ENCODE data around the gene SLC35F2.

DNA sequence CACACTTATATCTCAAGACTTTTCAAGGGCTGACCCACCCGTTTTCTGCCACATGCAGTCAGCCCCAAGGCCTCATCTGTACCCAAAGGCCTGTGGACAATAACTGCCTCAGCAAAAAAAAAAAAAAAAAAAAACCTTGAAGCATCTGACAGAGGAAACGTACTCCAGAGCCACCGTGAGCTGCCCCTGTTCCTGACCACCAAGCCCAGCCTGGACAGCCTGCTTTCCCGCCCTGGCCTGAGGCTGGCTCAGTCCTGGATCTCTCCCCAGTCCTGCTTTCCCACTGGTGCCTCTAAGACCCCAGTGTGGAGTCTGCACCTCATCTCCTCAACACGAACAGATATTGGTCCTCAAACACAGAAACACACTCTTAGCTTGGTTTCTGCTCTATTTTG is 66.5 kb downstream of the SLC35F2 start:
- TF ChIP-seq, protein P1, sequence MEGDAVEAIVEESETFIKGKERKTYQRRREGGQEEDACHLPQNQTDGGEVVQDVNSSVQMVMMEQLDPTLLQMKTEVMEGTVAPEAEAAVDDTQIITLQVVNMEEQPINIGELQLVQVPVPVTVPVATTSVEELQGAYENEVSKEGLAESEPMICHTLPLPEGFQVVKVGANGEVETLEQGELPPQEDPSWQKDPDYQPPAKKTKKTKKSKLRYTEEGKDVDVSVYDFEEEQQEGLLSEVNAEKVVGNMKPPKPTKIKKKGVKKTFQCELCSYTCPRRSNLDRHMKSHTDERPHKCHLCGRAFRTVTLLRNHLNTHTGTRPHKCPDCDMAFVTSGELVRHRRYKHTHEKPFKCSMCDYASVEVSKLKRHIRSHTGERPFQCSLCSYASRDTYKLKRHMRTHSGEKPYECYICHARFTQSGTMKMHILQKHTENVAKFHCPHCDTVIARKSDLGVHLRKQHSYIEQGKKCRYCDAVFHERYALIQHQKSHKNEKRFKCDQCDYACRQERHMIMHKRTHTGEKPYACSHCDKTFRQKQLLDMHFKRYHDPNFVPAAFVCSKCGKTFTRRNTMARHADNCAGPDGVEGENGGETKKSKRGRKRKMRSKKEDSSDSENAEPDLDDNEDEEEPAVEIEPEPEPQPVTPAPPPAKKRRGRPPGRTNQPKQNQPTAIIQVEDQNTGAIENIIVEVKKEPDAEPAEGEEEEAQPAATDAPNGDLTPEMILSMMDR (conservative IDR thresholded peaks at IDR 0.05 in 1 of 2, IDR thresholded peaks at IDR 0.05 in 1 of 2; ENCODE audit: low read depth in 1 of 2, low read length in 2 of 2): no peak
- TF ChIP-seq EZH2 (IDR thresholded peaks at IDR 0.05; ENCODE audit: low read length, missing control alignments): no peak

Measured in fibroblast of lung (primary cell).